IMR-90 (cell line): ENCODE measurements around the gene MOV10L1.

ENCODE experiments used
- CEBPB ChIP-seq: IDR thresholded peaks from 2 replicates; pipeline ENCODE4 v1.6.1; 2012; ENCODE audit warnings: low read depth, low read length, improper control_type of control experiment
- CHD1 ChIP-seq: IDR thresholded peaks from 2 replicates; pipeline ENCODE4 v1.6.1; 2012; ENCODE audit warnings: low read depth, low read length, improper control_type of control experiment
- CTCF ChIP-seq: conservative IDR thresholded peaks from 2 replicates; pipeline ENCODE4 v1.5.1; 2012; ENCODE audit warnings: mild to moderate bottlenecking, low read depth, low read length, improper control_type of control experiment
- ELK1 ChIP-seq: fragments of 150-350 bp; IDR thresholded peaks from 2 replicates; pipeline ENCODE4 v1.6.1; 2016; ENCODE audit warnings: low read depth, mild to moderate bottlenecking, low read length, moderate library complexity, borderline replicate concordance
- MAZ ChIP-seq: IDR thresholded peaks from 2 replicates; pipeline ENCODE4 v1.6.1; 2012; ENCODE audit warnings: low read depth, mild to moderate bottlenecking, low read length, improper control_type of control experiment, moderate library complexity, borderline replicate concordance
- POLR2A ChIP-seq: IDR thresholded peaks from 2 replicates; pipeline ENCODE4 v1.6.1; 2012; ENCODE audit warnings: mild to moderate bottlenecking, low read depth, low read length
- RAD21 ChIP-seq: IDR thresholded peaks from 2 replicates; pipeline ENCODE4 v1.6.1; 2012; ENCODE audit warnings: low read length, improper control_type of control experiment
- RCOR1 ChIP-seq: IDR thresholded peaks from 2 replicates; pipeline ENCODE4 v1.6.1; 2012; ENCODE audit warnings: mild to moderate bottlenecking, low read length, improper control_type of control experiment; ENCODE audit not compliant: insufficient replicate concordance
- RFX5 ChIP-seq: IDR thresholded peaks from 2 replicates; pipeline ENCODE4 v1.8.0; 2012; ENCODE audit warnings: low read depth, mild to moderate bottlenecking, low read length, moderate library complexity
- SMC3 ChIP-seq: fragments of 150-350 bp; IDR thresholded peaks from 2 replicates; pipeline ENCODE4 v1.6.1; 2016; ENCODE audit warnings: low read depth, mild to moderate bottlenecking, antibody characterized with exemption, low read length, moderate library complexity
- USF2 ChIP-seq: fragments of 150-350 bp; IDR thresholded peaks from 2 replicates; pipeline ENCODE4 v1.6.1; 2017; ENCODE audit warnings: mild to moderate bottlenecking, antibody characterized with exemption, low read length, low read depth

- TF ChIP-seq CTCF, result no peak
- TF ChIP-seq CEBPB, result no peak
- TF ChIP-seq MAZ, result no peak
- no peak for TF ChIP-seq POLR2A
- TF ChIP-seq RCOR1, result no peak
- no peak for TF ChIP-seq CHD1
- TF ChIP-seq USF2, result no peak
- no peak for TF ChIP-seq RAD21
- no peak for TF ChIP-seq SMC3
- TF ChIP-seq ELK1, result no peak
- TF ChIP-seq RFX5, result no peak
Observed at GRCh38 chr22:50143096-50143495, 53.3 kb downstream of the MOV10L1 start.
